HCT116 (cell line): ENCODE results near the gene KHDRBS1. TPM values are rescaled to one million over a fixed set of nuclear protein-coding genes. Genes with fewer than 3 reads are reported as not detected.

ENCODE experiments used
- ATAC-seq: fragments of 200-7000 bp; cut with Tn5 transposase; 2 replicates; pipeline ENCODE4 v1.9.1; 2020; ENCODE audit warnings: mild to moderate bottlenecking, moderate library complexity
- BruUV-seq: library from RNA; stranded (reverse); fragments of 400-500 nt; replicated peaks from 2 replicates; lab custom pipeline; 2021; lab: Mats Ljungman, UMichigan
- CTCF ChIA-PET: fragments of 300-600 bp; sonication (Branson Sonifier 250); formaldehyde crosslinking; loops from one replicate; lab custom pipeline; 2021; ENCODE audit warnings: antibody characterized with exemption; lab: Charles Lee
- POLR2A ChIA-PET: fragments of 300-600, 350-600 bp; sonication (Branson Sonifier 250); formaldehyde crosslinking; loops from one replicate; lab custom pipeline; 2021; ENCODE audit warnings: antibody characterized with exemption; lab: Charles Lee
- RAD21 ChIA-PET, 2 experiments: fragments of 300-600 bp; sonication (Branson Sonifier 250); formaldehyde crosslinking; loops; one replicate each; lab custom pipeline; 2023; ENCODE audit warnings: low total read pairs in 2 of 2; ENCODE audit not compliant: uncharacterized antibody in 2 of 2, unreplicated experiment in 2 of 2, low non-redundant PET in 1 of 2; lab: Charles Lee
- DNase-seq: peaks from one replicate; pipeline ENCODE4 v3.0.0-alpha.2; 2010; ENCODE audit warnings: low read depth, low spot score
- H2AFZ ChIP-seq: fragments of 200-600 bp; shearing (Covaris generic), sonication (generic); 2 replicates; pipeline ENCODE4 v1.6.1; 2017; ENCODE audit warnings: low read depth, mixed run types, mixed read lengths, antibody characterized with exemption, low read length; ENCODE audit not compliant: poor library complexity, severe bottlenecking
- H3K27ac ChIP-seq: 2 replicates; pipeline ENCODE4 v1.5.1; 2012; ENCODE audit warnings: low read depth, low read length
- H3K27me3 ChIP-seq: fragments of 200-600 bp; sonication (generic); 2 replicates; pipeline ENCODE4 v1.6.1; 2016; ENCODE audit warnings: mixed run types, low read length, mixed read lengths; ENCODE audit not compliant: insufficient read depth
- H3K36me3 ChIP-seq, 2 experiments: fragments of 200-500 bp in 1 of 2; fragments of 200-600 bp in 1 of 2; sonication (Bioruptor generic) in 1 of 2; sonication (generic) in 1 of 2; 2 replicates each; pipeline versions ENCODE4 v1.5.1 to v1.6.1; 2014 to 2016; ENCODE audit warnings: low read length in 2 of 2, inconsistent platforms in 1 of 2, mixed read lengths in 1 of 2, mixed run types in 1 of 2; ENCODE audit not compliant: insufficient read depth in 2 of 2, control insufficient read depth in 1 of 2
- H3K4me1 ChIP-seq, 2 experiments: fragments of 200-600 bp in 1 of 2; sonication (generic) in 1 of 2; 2 replicates each; pipeline versions ENCODE4 v1.5.1 to v1.6.1; 2012 to 2017; ENCODE audit warnings: low read length in 2 of 2, inconsistent platforms in 1 of 2, mild to moderate bottlenecking in 1 of 2, mixed read lengths in 1 of 2, mixed run types in 1 of 2, moderate library complexity in 1 of 2; ENCODE audit not compliant: insufficient read depth in 2 of 2, control insufficient read depth in 1 of 2
- H3K4me2 ChIP-seq: fragments of 200-600 bp; sonication (generic); 2 replicates; pipeline ENCODE4 v1.6.1; 2017; ENCODE audit warnings: mixed run types, low read length, mixed read lengths
- H3K4me3 ChIP-seq, 2 experiments: fragments of 200-600 bp in 1 of 2; sonication (generic) in 1 of 2; replicated peaks in 1 of 2; 2 replicates each; pipeline ENCODE4 v1.5.1; 2011 to 2016; ENCODE audit warnings: low read length in 2 of 2, control low read depth in 1 of 2, low read depth in 1 of 2, mild to moderate bottlenecking in 1 of 2, mixed read lengths in 1 of 2, mixed run types in 1 of 2
- H3K79me2 ChIP-seq: fragments of 200-600 bp; sonication (generic); 2 replicates; pipeline ENCODE4 v1.6.1; 2017; ENCODE audit warnings: mild to moderate bottlenecking, mixed run types, low read length, moderate library complexity, mixed read lengths; ENCODE audit not compliant: insufficient read depth
- H3K9ac ChIP-seq: fragments of 200-600 bp; sonication (generic); 2 replicates; pipeline ENCODE4 v1.6.1; 2016; ENCODE audit warnings: low read length, mixed read lengths
- H3K9me2 ChIP-seq: fragments of 200-600 bp; sonication (generic), shearing (Covaris generic); 2 replicates; pipeline ENCODE4 v1.6.1; 2017; ENCODE audit warnings: mixed run types, mild to moderate bottlenecking, moderate library complexity; ENCODE audit not compliant: insufficient read depth
- H3K9me3 ChIP-seq, 2 experiments: fragments of 200-500 bp in 1 of 2; fragments of 200-600 bp in 1 of 2; sonication (Bioruptor generic) in 1 of 2; sonication (generic) in 1 of 2; 2 replicates each; pipeline ENCODE4 v1.6.1; 2014 to 2017; ENCODE audit warnings: low read length in 2 of 2, mixed read lengths in 2 of 2, inconsistent platforms in 1 of 2, low read depth in 1 of 2, mild to moderate bottlenecking in 1 of 2, mixed run types in 1 of 2, moderate library complexity in 1 of 2; ENCODE audit not compliant: control insufficient read depth in 1 of 2, insufficient read depth in 1 of 2
- H4K20me1 ChIP-seq: fragments of 200-600 bp; sonication (generic), shearing (Covaris generic); 2 replicates; pipeline ENCODE4 v1.6.1; 2017; ENCODE audit warnings: mixed run types, mild to moderate bottlenecking, moderate library complexity; ENCODE audit not compliant: insufficient read depth
- ATF3 ChIP-seq: IDR thresholded peaks from 2 replicates; pipeline ENCODE4 v1.6.1; 2012
- CBX3 ChIP-seq: IDR thresholded peaks from 2 replicates; pipeline ENCODE4 v1.6.1; 2012; ENCODE audit warnings: low read depth
- CEBPB ChIP-seq: IDR thresholded peaks from 2 replicates; pipeline ENCODE4 v1.6.1; 2012; ENCODE audit warnings: low read depth
- CTCF ChIP-seq, 3 experiments: fragments of 200-600 bp in 1 of 3; sonication (generic) in 1 of 3; IDR thresholded peaks in 2 of 3; conservative IDR thresholded peaks in 1 of 3; 2 replicates each; pipeline ENCODE4 v1.5.1; 2012 to 2017; ENCODE audit warnings: low read depth in 2 of 3, low read length in 2 of 3, antibody characterized with exemption in 1 of 3, borderline replicate concordance in 1 of 3, control low read depth in 1 of 3, mild to moderate bottlenecking in 1 of 3, mixed read lengths in 1 of 3, mixed run types in 1 of 3, moderate library complexity in 1 of 3; ENCODE audit not compliant: insufficient read depth in 1 of 3
- ELF1 ChIP-seq: IDR thresholded peaks from 2 replicates; pipeline ENCODE4 v1.6.1; 2012; ENCODE audit warnings: low read depth, borderline replicate concordance
- POLR2A ChIP-seq: IDR thresholded peaks from 2 replicates; pipeline ENCODE4 v1.7.0; 2011; ENCODE audit warnings: borderline replicate concordance; ENCODE audit not compliant: insufficient read depth, insufficient read length; ENCODE audit errors: extremely low read depth
- POLR2AphosphoS5 ChIP-seq: IDR thresholded peaks from 2 replicates; pipeline ENCODE4 v1.6.1; 2011; ENCODE audit warnings: mild to moderate bottlenecking, low read depth, low read length, moderate library complexity
- RAD21 ChIP-seq: IDR thresholded peaks from 2 replicates; pipeline ENCODE4 v1.6.1; 2012; ENCODE audit warnings: low read depth, mild to moderate bottlenecking
- YY1 ChIP-seq: IDR thresholded peaks from 2 replicates; pipeline ENCODE4 v1.6.1; 2011; ENCODE audit warnings: low read length, low read depth, moderate library complexity, mild to moderate bottlenecking; ENCODE audit not compliant: insufficient replicate concordance; ENCODE audit errors: extremely low read depth
- intact Hi-C: fragments of 100-400 bp; cut with micrococcal nuclease; formaldehyde crosslinking; loops from 2 replicates; pipeline ENCODE4 v1.10.0; 2022
- total RNA-seq: library from RNA; stranded (reverse); gene quantifications from one replicate; pipeline ENCODE4 v1.2.1, GENCODE V29; 2021; ENCODE audit not compliant: unreplicated experiment
- TF ChIP-seq, protein P1 (sequence below): IDR thresholded peaks from 2 replicates; pipeline ENCODE4 v1.6.1; 2012; ENCODE audit warnings: low read depth

KHDRBS1 gene
- total RNA-seq, 1 experiment from 2014 or later: 215 TPM

- no peak overlapping the region for H3K4me3 ChIP-seq
- intact Hi-C loops: no loop called here
- no TSS peak for BruUV-seq
- H3K9ac ChIP-seq: no peak overlapping the region
- H2AFZ ChIP-seq: no peak overlapping the region
- no peaks in the 10 kb centered on the region for H3K27me3 ChIP-seq
- H3K27ac ChIP-seq: no peak overlapping the region
- ChIA-PET RAD21 (no interaction called here), POLR2A (no interaction called here), CTCF (no interaction called here)
- DNase-seq (no peak), ATAC-seq (no peak)
- peaks cover 72 to 80% of the 10 kb centered on the region in 2 experiments for H3K36me3 ChIP-seq
- no peaks in the 10 kb centered on the region for H3K9me3 ChIP-seq
- H3K4me1 ChIP-seq: no peaks in the 10 kb centered on the region
- H3K79me2 ChIP-seq: peaks cover 59% of the 10 kb centered on the region
- no peaks in the 10 kb centered on the region for H3K9me2 ChIP-seq
- TF ChIP-seq CEBPB (no peak), YY1 (no peak), CTCF (IDR thresholded peaks at IDR 0.05 in 2 of 3, conservative IDR thresholded peaks at IDR 0.05 in 1 of 3; ENCODE audit: borderline replicate concordance in 1 of 3, insufficient read depth in 1 of 3, low read depth in 2 of 3, low read length in 2 of 3) (no peak), ELF1 (no peak), RAD21 (no peak), ATF3 (no peak), CBX3 (no peak), POLR2AphosphoS5 (no peak), POLR2A (no peak)
- TF ChIP-seq, protein P1, sequence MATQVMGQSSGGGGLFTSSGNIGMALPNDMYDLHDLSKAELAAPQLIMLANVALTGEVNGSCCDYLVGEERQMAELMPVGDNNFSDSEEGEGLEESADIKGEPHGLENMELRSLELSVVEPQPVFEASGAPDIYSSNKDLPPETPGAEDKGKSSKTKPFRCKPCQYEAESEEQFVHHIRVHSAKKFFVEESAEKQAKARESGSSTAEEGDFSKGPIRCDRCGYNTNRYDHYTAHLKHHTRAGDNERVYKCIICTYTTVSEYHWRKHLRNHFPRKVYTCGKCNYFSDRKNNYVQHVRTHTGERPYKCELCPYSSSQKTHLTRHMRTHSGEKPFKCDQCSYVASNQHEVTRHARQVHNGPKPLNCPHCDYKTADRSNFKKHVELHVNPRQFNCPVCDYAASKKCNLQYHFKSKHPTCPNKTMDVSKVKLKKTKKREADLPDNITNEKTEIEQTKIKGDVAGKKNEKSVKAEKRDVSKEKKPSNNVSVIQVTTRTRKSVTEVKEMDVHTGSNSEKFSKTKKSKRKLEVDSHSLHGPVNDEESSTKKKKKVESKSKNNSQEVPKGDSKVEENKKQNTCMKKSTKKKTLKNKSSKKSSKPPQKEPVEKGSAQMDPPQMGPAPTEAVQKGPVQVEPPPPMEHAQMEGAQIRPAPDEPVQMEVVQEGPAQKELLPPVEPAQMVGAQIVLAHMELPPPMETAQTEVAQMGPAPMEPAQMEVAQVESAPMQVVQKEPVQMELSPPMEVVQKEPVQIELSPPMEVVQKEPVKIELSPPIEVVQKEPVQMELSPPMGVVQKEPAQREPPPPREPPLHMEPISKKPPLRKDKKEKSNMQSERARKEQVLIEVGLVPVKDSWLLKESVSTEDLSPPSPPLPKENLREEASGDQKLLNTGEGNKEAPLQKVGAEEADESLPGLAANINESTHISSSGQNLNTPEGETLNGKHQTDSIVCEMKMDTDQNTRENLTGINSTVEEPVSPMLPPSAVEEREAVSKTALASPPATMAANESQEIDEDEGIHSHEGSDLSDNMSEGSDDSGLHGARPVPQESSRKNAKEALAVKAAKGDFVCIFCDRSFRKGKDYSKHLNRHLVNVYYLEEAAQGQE: no peak
- no peak overlapping the region for H3K4me2 ChIP-seq
- peaks cover 3% of the 10 kb centered on the region; the same call in 1 of the 2 replicates for H4K20me1 ChIP-seq
These were observed 28.7 kb downstream of the KHDRBS1 start for GRCh38 chr1:32042330-32042729.
